Stomach (tissue), 9 donors: ENCODE data around the gene POLR2F. TPM values are rescaled to one million over a fixed set of nuclear protein-coding genes. Genes with fewer than 3 reads are reported as not detected.

Experiments
- DNase-seq, 2 donors: peaks; one replicate each; pipeline versions ENCODE4 v3.0.0 to v3.0.0-alpha.2; 2013 to 2019
- H3K27ac ChIP-seq, 5 donors: fragments of 200-600 bp in 4 of 5; sonication (generic) in 4 of 5; one replicate each; pipeline ENCODE4 v1.5.1; 2013 to 2019; ENCODE audit warnings: mild to moderate bottlenecking in 1 of 5, moderate library complexity in 1 of 5
- H3K27me3 ChIP-seq, 3 donors: fragments of 200-600 bp; sonication (generic); one replicate each; pipeline ENCODE4 v1.5.1; 2017 to 2019; ENCODE audit warnings: mixed run types in 1 of 3
- H3K36me3 ChIP-seq, 4 donors: fragments of 200-600 bp; sonication (generic); 1 replicate in 3 of 4; 2 replicates in 1 of 4; pipeline ENCODE4 v1.5.1; 2016 to 2019
- H3K4me1 ChIP-seq, 4 donors: fragments of 200-600 bp; sonication (generic); one replicate each; pipeline ENCODE4 v1.5.1; 2016 to 2019
- H3K4me3 ChIP-seq, 4 donors: fragments of 200-600 bp; sonication (generic) in 3 of 4; one replicate each; pipeline ENCODE4 v1.5.1; 2016 to 2019; ENCODE audit warnings: mild to moderate bottlenecking in 1 of 4
- H3K9me3 ChIP-seq, 4 donors: fragments of 200-600 bp; sonication (generic); one replicate each; pipeline ENCODE4 v1.5.1; 2016 to 2019
- CTCF ChIP-seq, 7 experiments: fragments of 450-650 bp in 4 of 7; fragments of 200-600 bp in 3 of 7; sonication (generic) in 3 of 7; IDR thresholded peaks; one replicate each; pipeline ENCODE4 v1.5.1; 2016 to 2019; ENCODE audit warnings: antibody characterized with exemption in 7 of 7, control low read depth in 2 of 7, mild to moderate bottlenecking in 1 of 7
- EP300 ChIP-seq: sonication (generic); formaldehyde crosslinking; IDR thresholded peaks from one replicate; pipeline ENCODE4 v1.6.1; 2017; ENCODE audit warnings: antibody characterized with exemption
- POLR2A ChIP-seq, 4 donors: fragments of 450-650 bp; IDR thresholded peaks; one replicate each; pipeline ENCODE4 v1.6.1; 2016; ENCODE audit warnings: antibody characterized with exemption in 4 of 4, control low read depth in 2 of 4, mild to moderate bottlenecking in 1 of 4, moderate library complexity in 1 of 4
- POLR2AphosphoS5 ChIP-seq, 3 donors: sonication (generic); formaldehyde crosslinking; IDR thresholded peaks; one replicate each; pipeline ENCODE4 v1.6.1; 2016; ENCODE audit warnings: antibody characterized with exemption in 3 of 3
- WGBS, 5 donors: extraction: QIAGEN DNeasy Blood & Tissue Kit in 3 of 5; methylation state at CpG; one replicate each; pipeline versions ENCODE4 v1.1.5 to v1.1.7; 2013 to 2018; 5-methylcytosine and 5-hydroxymethylcytosine counted together
- intact Hi-C: fragments of 100-400 bp; cut with DNase I; formaldehyde crosslinking; loops from one replicate; pipeline ENCODE4 v1.15.1; 2023; ENCODE audit warnings: low total_unique reads
- polyA plus RNA-seq, 3 donors: library from polyadenylated mRNA; stranded (reverse); fragments of 200-250 nt; gene quantifications; one replicate each; pipeline ENCODE4 v1.2.3, GENCODE V29; 2013
- total RNA-seq, 5 donors: library from RNA; depleted of rRNA; stranded (reverse); fragments of >200 nt; gene quantifications; one replicate each; pipeline versions ENCODE4 v1.1.0 to v1.2.3, GENCODE V29; 2014 to 2016
- donor health status: healthy with polysubstance abuse.
- donor health status: Bipolar disorder and iron deficiency.
- donor health status: healthy.

Gene POLR2F
- total and polyA plus RNA-seq, 8 donors: 41.5 to 149 (median 120) TPM

- H3K4me1 ChIP-seq: peaks cover 0 to 11% (median 2%) of the 10 kb centered on the region in 4 donors
- no peaks in the 10 kb centered on the region for H3K36me3 ChIP-seq
- peaks cover 0 to 8% (median 0%) of the 10 kb centered on the region in 3 donors for H3K27me3 ChIP-seq
- 82 to 95% (median 89%) methylated on average over 4 to 6 of the region's 6 CpGs for WGBS, 5 donors
- no peak overlapping the region for H3K4me3 ChIP-seq
- intact Hi-C loops: no loop called here
- TF ChIP-seq CTCF (IDR thresholded peaks at IDR 0.05): no peak
- TF ChIP-seq POLR2AphosphoS5 (IDR thresholded peaks at IDR 0.05): no peak
- no peak for TF ChIP-seq POLR2A (IDR thresholded peaks at IDR 0.05)
- DNase-seq: peak in 1 of 2 donors; percentile 1
- H3K27ac ChIP-seq: no peak overlapping the region
- H3K9me3 ChIP-seq: no peaks in the 10 kb centered on the region
Observed at GRCh38 chr22:37994982-37995381, 41.5 kb downstream of the POLR2F start.

- no peak for DNase-seq
- Histone ChIP-seq H3K4me3 (no peak overlapping the region), H3K36me3 (no peaks in the 10 kb centered on the region), H3K9me3 (no peaks in the 10 kb centered on the region), H3K4me1 (peaks cover 0 to 11% (median under 1%) of the 10 kb centered on the region in 4 donors), H3K27ac (no peak overlapping the region), H3K27me3 (peaks cover 0 to 8% (median 0%) of the 10 kb centered on the region in 3 donors)
- intact Hi-C loops: no loop called here
- WGBS, 5 donors: 82 to 95% (median 89%) methylated on average over 4 of the region's 4 CpGs
- TF ChIP-seq POLR2AphosphoS5 (IDR thresholded peaks at IDR 0.05): no peak
- TF ChIP-seq EP300: no peak
- no peak for TF ChIP-seq CTCF (IDR thresholded peaks at IDR 0.05)
- no peak for TF ChIP-seq POLR2A (IDR thresholded peaks at IDR 0.05)
Observed at GRCh38 chr22:37995460-37995859, 42.0 kb downstream of the POLR2F start.

GRCh38 chr22:37996079-37996478 lies 42.6 kb downstream of the POLR2F start:
- H3K4me3 ChIP-seq: no peak overlapping the region
- no peaks in the 10 kb centered on the region for H3K9me3 ChIP-seq
- peak in 1 of 2 donors; percentile 45 for DNase-seq
- 37 to 64% (median 55%) methylated on average over 3 to 4 of the region's 4 CpGs for WGBS, 5 donors
- no peak overlapping the region for H3K27ac ChIP-seq
- H3K4me1 ChIP-seq: peaks cover 0 to 11% (median 0%) of the 10 kb centered on the region in 4 donors
- peaks cover 0 to 8% (median 0%) of the 10 kb centered on the region in 3 donors for H3K27me3 ChIP-seq
- TF ChIP-seq POLR2AphosphoS5 (IDR thresholded peaks at IDR 0.05): no peak
- TF ChIP-seq POLR2A (IDR thresholded peaks at IDR 0.05): no peak
- no peak for TF ChIP-seq CTCF (IDR thresholded peaks at IDR 0.05)
- TF ChIP-seq EP300: no peak
- intact Hi-C loops: no loop called here
- H3K36me3 ChIP-seq: no peaks in the 10 kb centered on the region

- DNase-seq: peak in 1 of 2 donors; percentile 54
Observed at GRCh38 chr22:37996515-37997246, 43.2 kb downstream of the POLR2F start.

More at GRCh38 chr22:37996515-37997246, 43.2 kb downstream of the POLR2F start:
- H3K4me1 ChIP-seq: peaks cover 0 to 11% (median 0%) of the 10 kb centered on the region in 4 donors
- TF ChIP-seq POLR2A (IDR thresholded peaks at IDR 0.05): no peak
- TF ChIP-seq EP300: no peak
- no peak for TF ChIP-seq POLR2AphosphoS5 (IDR thresholded peaks at IDR 0.05)
- no peak for TF ChIP-seq CTCF (IDR thresholded peaks at IDR 0.05)
- peaks cover 0 to 8% (median 0%) of the 10 kb centered on the region in 3 donors for H3K27me3 ChIP-seq
- no peak overlapping the region for H3K4me3 ChIP-seq
- no peaks in the 10 kb centered on the region for H3K36me3 ChIP-seq
- no peaks in the 10 kb centered on the region for H3K9me3 ChIP-seq
- H3K27ac ChIP-seq: no peak overlapping the region
- 73 to 90% (median 77%) methylated on average over 7 to 8 of the region's 8 CpGs for WGBS, 5 donors
- intact Hi-C loops: no loop called here
